Hindlimb muscle (tissue), 1 donor: Measurements from ENCODE around the gene TMEM232. TPM values are rescaled to one million over a fixed set of nuclear protein-coding genes. Genes with fewer than 3 reads are reported as not detected.
"Not testable (repeated sequence)": the region's sequence is repeated elsewhere in the genome, so short reads cannot be mapped to it uniquely, and the experiment has no call there.

Source experiments
- DNase-seq: peaks from one replicate; pipeline ENCODE4 v3.0.0-alpha.2; 2013
- polyA plus RNA-seq: library from polyadenylated mRNA; unstranded; fragments of 120-200 nt; gene quantifications from one replicate; pipeline ENCODE4 v1.2.1, GENCODE V29; 2013; ENCODE audit not compliant: insufficient read length

TMEM232 gene
- 1.0 TPM for polyA plus RNA-seq

GRCh38 chr5:110726249-110727024 is at the start of gene TMEM232:
Gene TMEM232, minus strand, starts transcription at chr5:110726671. Its CDS starts 59,319 bp downstream, at chr5:110667352.
- peak; percentile 35 for DNase-seq

- no peak for DNase-seq
Observed at GRCh38 chr5:110770286-110770685, 43.8 kb upstream of the TMEM232 start.

GRCh38 chr5:110769000-110769681 is 42.7 kb upstream of the TMEM232 start:
- DNase-seq: peak; percentile 18

- DNase-seq: peak; percentile 20
Observed at GRCh38 chr5:110768138-110768860, 41.8 kb upstream of the TMEM232 start.

- DNase-seq: no peak
Observed at GRCh38 chr5:110760158-110760557, 33.7 kb upstream of the TMEM232 start.

GRCh38 chr5:110757118-110757729 is 30.8 kb upstream of the TMEM232 start:
- peak; percentile 14 for DNase-seq

DNA sequence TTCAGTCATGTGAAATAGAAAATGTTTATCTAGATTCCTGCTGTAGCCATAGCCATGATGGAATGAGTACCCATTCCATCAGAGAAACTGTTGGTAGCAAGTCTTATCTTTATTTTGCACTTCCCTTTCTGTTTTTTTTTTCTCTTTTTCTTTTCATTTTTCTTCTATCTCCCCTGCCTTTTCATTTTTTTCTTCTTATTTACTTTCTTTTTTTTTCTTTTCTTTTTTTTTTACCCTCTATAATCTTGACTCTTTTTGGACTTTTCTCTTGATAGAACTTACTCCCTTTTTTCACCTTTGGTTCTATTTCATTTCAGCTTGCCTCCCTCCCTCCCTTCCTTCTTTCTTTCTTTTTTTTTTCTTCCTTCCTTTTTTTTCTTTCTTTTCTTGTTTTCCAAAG is 27.7 kb upstream of the TMEM232 start:
- DNase-seq: no peak

DNA sequence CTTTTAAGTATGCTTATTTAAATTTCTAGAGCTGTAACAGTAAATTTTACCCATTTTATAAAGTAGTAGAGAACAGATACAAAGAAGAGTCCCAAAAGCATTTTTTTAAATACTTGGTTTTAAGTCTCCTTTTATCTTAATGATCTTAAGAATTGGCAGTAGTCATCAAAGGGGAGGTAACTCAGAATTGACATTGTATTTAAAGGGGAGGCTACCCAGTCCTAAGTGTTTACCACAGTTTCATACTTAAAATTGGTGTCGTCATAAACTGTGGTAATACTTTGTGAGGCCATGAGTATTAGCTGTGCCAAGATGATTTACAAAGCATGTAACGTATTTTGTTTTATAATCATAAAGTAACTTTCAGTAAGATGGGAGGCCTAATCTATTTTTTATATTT is 27.1 kb upstream of the TMEM232 start:
- no peak for DNase-seq

DNA sequence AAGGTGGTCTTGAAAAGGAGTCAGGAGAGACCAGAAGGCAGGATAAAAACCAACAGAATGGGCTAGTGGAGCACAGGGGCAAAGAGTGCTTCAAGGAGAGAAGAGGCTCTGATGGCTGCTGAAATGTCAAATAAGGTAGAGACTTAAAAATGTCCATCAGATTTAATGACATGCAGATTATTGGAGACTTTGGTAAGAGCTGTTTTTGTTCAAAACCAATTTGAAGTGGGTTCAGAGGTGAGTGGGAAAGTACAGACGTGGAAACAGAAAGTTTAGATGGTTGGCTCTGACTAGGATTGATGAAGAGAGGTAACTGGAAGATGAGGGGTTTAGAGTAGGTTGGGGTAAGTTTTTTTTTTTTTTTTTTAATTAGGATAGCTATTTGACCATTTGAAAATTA is 26.5 kb upstream of the TMEM232 start:
- no peak for DNase-seq

DNA sequence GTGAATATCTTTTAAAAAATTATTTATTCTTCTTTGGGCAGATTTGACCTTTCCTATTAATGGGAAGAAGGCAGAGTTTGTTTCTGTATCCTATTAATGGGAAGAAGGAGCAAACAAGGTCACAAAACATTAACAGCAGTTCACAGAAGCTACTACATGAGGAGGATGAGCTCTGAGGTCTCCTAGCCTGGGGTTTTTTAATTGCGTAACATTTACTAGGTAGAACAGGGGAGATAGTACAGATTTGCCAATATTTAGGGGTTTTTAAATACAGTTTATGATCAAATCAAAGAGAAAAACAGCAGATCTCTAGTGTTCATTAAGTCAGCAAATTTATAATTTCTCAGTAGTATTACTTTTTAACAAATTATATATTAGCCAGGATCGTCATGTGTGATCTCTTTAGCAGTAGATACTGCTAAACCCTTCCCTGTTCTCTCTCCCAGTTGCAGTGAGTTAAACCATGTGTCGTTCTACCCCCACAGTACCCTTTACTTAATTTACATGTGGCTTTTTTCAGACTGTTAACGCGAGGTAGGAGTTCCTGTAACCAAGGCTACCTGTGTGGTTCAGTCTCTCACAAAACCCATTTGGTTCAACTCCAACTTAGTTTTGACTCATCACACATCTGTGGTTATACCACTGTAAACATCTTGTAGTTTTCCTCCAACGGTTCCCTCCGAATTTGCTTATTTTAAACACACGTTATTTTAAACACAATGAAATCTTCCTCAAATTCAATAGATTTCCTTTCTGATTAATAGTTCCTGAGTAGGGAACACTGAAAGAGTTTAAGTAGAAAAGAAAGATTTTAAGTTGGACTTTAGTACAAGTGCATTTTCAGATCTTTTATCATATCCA is 25.7 kb upstream of the TMEM232 start:
- no peak for DNase-seq

- peak; percentile 92 for DNase-seq
Observed at GRCh38 chr5:110738812-110739651, 12.6 kb upstream of the TMEM232 start, which contains the start of gene SLC25A46. Gene SLC25A46, plus strand, starts transcription at chr5:110739007. Its CDS starts 113 bp downstream, at chr5:110739120.

- DNase-seq: no peak
Observed at GRCh38 chr5:110738503-110738811, 12.0 kb upstream of the TMEM232 start.

DNA sequence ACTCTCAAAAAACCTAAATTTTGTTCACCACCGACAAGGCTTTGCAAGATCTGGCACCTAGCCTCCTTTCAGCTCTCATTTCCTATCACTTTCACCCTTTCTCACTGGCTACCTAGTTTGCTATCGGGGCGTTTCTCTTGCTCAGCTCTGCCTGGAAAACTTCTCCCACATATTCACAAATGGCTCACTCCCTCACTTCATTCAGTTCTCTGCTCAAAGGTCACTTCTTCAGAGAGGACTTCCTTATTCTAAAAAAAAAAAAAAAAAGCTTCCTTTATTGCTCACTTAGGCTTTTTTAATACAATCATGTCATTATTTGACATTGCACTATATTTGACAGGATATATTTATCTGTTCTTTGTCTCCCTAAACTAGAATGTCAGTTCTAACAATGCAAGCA is 10.3 kb upstream of the TMEM232 start:
- DNase-seq: no peak

GRCh38 chr5:110735556-110735955 is 9.1 kb upstream of the TMEM232 start:
- DNase-seq: no peak

- DNase-seq: no peak
Observed at GRCh38 chr5:110734101-110734500, 7.6 kb upstream of the TMEM232 start.

- not testable (repeated sequence) for DNase-seq
Observed at GRCh38 chr5:110731499-110731898, 5.0 kb upstream of the TMEM232 start.

DNA sequence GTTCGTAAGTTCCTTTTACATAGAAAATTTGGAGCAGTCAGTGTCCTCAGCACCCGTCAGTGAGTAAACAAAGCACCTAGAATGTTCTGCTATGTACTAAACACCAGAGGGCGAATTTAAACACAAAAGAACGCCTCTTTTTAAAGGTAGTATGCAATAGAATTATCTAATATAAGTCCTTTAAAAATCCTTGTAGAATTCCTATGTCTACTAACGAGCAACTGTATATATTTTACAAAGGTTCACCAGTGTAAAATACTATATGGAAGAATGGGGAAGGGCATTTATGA is 499 bp upstream of the TMEM232 start:
- no peak for DNase-seq

- no peak for DNase-seq
Observed at GRCh38 chr5:110718311-110718710, 8.2 kb downstream of the TMEM232 start.

DNA sequence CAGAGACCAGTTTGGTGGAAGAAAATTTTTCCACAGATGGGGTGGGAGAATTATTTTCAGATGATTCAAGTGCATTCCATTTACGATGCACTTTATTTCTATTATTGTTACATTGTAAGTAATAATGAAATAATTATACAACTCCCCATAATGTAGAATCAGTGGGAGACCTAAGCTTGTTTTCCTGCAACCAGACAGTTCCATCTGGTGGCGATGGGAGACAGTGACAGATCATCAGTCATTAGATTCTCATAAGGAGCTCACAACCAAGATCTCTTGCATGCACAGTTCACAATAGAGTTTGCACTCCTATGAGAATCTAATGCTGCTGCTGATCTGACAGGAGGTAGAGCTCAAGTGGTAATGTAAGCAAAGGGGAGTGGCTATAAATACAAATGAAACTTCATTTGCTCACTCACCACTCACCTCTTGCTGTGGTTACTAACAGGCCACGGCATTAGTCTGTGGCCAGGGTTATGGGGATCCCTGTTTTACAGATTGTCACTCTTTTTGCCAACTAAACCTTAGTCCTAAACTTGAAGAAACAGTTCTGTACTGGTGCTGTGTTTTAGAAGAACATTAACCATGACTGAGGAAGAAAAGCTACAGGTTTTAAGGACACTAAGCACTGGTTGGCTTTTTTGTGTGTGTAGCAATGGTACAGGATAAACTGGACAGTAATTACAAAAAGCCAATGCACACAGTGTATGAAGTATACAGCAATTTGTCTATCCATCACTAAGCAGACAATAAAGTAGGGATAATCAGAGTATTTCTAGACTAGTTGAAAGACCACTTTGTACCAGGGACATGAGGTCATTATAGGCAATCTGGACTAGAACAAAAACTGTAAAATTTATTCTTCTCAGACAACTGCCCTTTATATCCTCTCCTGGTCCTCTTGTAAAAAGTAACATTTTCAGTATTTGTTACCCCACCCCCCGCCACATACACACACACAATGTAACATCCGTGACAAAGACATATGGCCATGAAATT is 9.9 kb downstream of the TMEM232 start:
- no peak for DNase-seq
